SU-DHL-6 (cell line): Measurements from ENCODE around the gene CRHR2.

Experiments
- H2AFZ ChIP-seq: fragments of 200-600 bp; sonication (generic); 2 replicates; pipeline ENCODE4 v1.6.1; 2014; ENCODE audit warnings: low read depth, mild to moderate bottlenecking, moderate library complexity, mixed read lengths, antibody characterized with exemption, low read length; ENCODE audit not compliant: severe bottlenecking
- H3F3A ChIP-seq: fragments of 200-600 bp; shearing (Covaris generic); 2 replicates; pipeline ENCODE4 v1.6.0; 2016; ENCODE audit warnings: antibody characterized with exemption, mild to moderate bottlenecking; ENCODE audit not compliant: insufficient read depth
- H3K27ac ChIP-seq: fragments of 200-600 bp; sonication (generic); 2 replicates; pipeline ENCODE4 v1.5.1; 2016; ENCODE audit warnings: low read depth, mild to moderate bottlenecking, low read length, moderate library complexity, mixed read lengths
- H3K27me3 ChIP-seq: fragments of 200-600 bp; sonication (generic), shearing (Covaris generic); 2 replicates; pipeline ENCODE4 v1.6.0; 2014; ENCODE audit warnings: mild to moderate bottlenecking, low read length
- H3K36me3 ChIP-seq: fragments of 200-600 bp; sonication (generic); 2 replicates; pipeline ENCODE4 v1.6.1; 2014; ENCODE audit warnings: mild to moderate bottlenecking, low read length, mixed read lengths
- H3K4me2 ChIP-seq: fragments of 300-600, 200-600 bp; shearing (Covaris generic), sonication (generic); 2 replicates; pipeline ENCODE4 v1.6.0; 2014; ENCODE audit warnings: low read length, low read depth, mild to moderate bottlenecking; ENCODE audit not compliant: poor library complexity, severe bottlenecking
- H3K4me3 ChIP-seq: fragments of 200-600 bp; sonication (generic); 2 replicates; pipeline ENCODE4 v1.5.1; 2014; ENCODE audit warnings: antibody characterized with exemption, low read length, mild to moderate bottlenecking, mixed read lengths; ENCODE audit not compliant: insufficient read depth, poor library complexity, severe bottlenecking
- H3K79me2 ChIP-seq: fragments of 200-600 bp; sonication (generic); 2 replicates; pipeline ENCODE4 v1.6.1; 2014; ENCODE audit warnings: mild to moderate bottlenecking, low read length, moderate library complexity; ENCODE audit not compliant: insufficient read depth
- H3K9ac ChIP-seq: fragments of 200-600 bp; sonication (generic); 2 replicates; pipeline ENCODE4 v1.7.0; 2014; ENCODE audit warnings: mild to moderate bottlenecking, low read length
- H3K9me2 ChIP-seq: fragments of 200-600 bp; sonication (generic); replicated peaks from 2 replicates; pipeline ENCODE4 v1.6.1; 2014; ENCODE audit warnings: low read length; ENCODE audit not compliant: insufficient read depth
- H3K9me3 ChIP-seq: fragments of 200-600 bp; sonication (generic); 2 replicates; pipeline ENCODE4 v1.6.1; 2014; ENCODE audit warnings: low read length, mixed read lengths; ENCODE audit not compliant: insufficient read depth
- H4K20me1 ChIP-seq: fragments of 200-600 bp; sonication (generic); 2 replicates; pipeline ENCODE4 v1.6.1; 2014; ENCODE audit warnings: low read depth, mild to moderate bottlenecking, antibody characterized with exemption, low read length, moderate library complexity, mixed read lengths
- CTCF ChIP-seq: fragments of 200-600 bp; sonication (generic); IDR thresholded peaks from one replicate; pipeline ENCODE4 v1.5.1; 2017; ENCODE audit warnings: antibody characterized with exemption, mild to moderate bottlenecking, low read length, moderate library complexity; ENCODE audit not compliant: insufficient read depth, poor library complexity, severe bottlenecking
- EZH2phosphoT487 ChIP-seq: fragments of 200-600 bp; sonication (generic), shearing (Covaris generic); conservative IDR thresholded peaks from 2 replicates; pipeline ENCODE4 v1.6.1; 2018; ENCODE audit warnings: mild to moderate bottlenecking, antibody characterized with exemption, low read length, moderate library complexity, mixed read lengths

The CRHR2 gene

GRCh38 chr7:30682212-30683083, at the start of gene CRHR2:
Gene CRHR2, minus strand, starts transcription at chr7:30682456. Its CDS starts 176 bp downstream, at chr7:30682280.
- Histone ChIP-seq H3K79me2 (no peaks in the 10 kb centered on the region), H3K4me3 (no peak within 1 kb of the TSS), H3K36me3 (no peaks in the 10 kb centered on the region), H3K9ac (no peak within 1 kb of the TSS), H3F3A (no peaks in the 10 kb centered on the region), H4K20me1 (no peaks in the 10 kb centered on the region), H3K27me3 (no peaks in the 10 kb centered on the region), H3K27ac (no peak within 1 kb of the TSS), H3K9me2 (no peaks in the 10 kb centered on the region), H2AFZ (no peak within 1 kb of the TSS), H3K4me2 (no peak within 1 kb of the TSS), H3K9me3 (no peaks in the 10 kb centered on the region)
- TF ChIP-seq EZH2phosphoT487 (no peak), CTCF (no peak)

DNA sequence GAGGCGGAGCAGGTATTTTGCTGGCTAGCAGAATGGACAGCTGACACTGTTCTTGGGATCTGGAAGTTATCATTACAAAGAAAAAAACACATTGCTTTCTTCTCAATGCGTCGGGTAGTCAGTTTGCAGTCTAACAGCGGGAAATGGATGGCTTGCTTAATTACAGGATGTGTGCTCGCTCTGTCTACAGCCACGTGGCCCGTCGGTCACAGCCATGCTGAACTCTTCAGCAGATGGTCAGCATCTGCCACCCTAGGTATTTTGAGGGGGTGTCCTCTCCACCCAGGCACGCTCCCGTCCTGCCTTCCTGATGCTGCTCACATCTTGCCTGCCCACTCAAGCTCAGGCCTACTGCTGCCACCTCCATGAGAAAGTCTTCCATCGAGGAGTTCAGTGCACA, 49.3 kb upstream of the CRHR2 start:
- TF ChIP-seq EZH2phosphoT487: no peak
- TF ChIP-seq CTCF: no peak
- H3K27me3 ChIP-seq: no peaks in the 10 kb centered on the region
- no peak overlapping the region for H3K4me3 ChIP-seq
- H3K9ac ChIP-seq: no peak overlapping the region
- H3F3A ChIP-seq: no peaks in the 10 kb centered on the region
- H3K36me3 ChIP-seq: no peaks in the 10 kb centered on the region
- H3K27ac ChIP-seq: no peak overlapping the region
- no peaks in the 10 kb centered on the region for H4K20me1 ChIP-seq
- no peaks in the 10 kb centered on the region for H3K79me2 ChIP-seq
- no peak overlapping the region for H3K4me2 ChIP-seq
- H2AFZ ChIP-seq: no peak overlapping the region
- H3K9me2 ChIP-seq: no peaks in the 10 kb centered on the region
- no peaks in the 10 kb centered on the region for H3K9me3 ChIP-seq

DNA sequence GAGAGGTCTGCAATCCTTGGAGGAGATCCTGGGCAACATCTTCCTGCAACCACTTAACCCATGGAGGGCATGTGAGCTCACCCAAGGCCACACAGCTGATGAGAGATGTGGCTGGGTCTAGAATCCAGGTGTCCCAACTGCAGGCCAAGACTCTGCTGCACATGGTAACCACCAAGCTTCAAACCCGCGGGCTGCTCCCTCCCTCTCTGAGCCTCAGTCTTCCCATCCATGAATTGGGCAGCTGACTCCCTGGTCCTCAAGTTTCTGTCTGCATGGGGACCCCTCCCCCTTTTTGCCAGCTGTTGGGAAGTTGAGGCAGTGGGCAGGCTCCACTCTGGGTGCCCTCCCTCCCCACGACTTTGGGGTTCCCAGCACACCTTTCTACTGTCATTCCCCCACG, 48.7 kb upstream of the CRHR2 start:
- Histone ChIP-seq H3K4me3 (no peak overlapping the region), H3K9me2 (no peaks in the 10 kb centered on the region), H3K4me2 (no peak overlapping the region), H3F3A (no peaks in the 10 kb centered on the region), H3K27me3 (no peaks in the 10 kb centered on the region), H2AFZ (no peak overlapping the region), H3K9ac (no peak overlapping the region), H3K27ac (no peak overlapping the region), H3K36me3 (no peaks in the 10 kb centered on the region), H3K79me2 (no peaks in the 10 kb centered on the region), H4K20me1 (no peaks in the 10 kb centered on the region), H3K9me3 (no peaks in the 10 kb centered on the region)
- no peak for TF ChIP-seq EZH2phosphoT487
- TF ChIP-seq CTCF: no peak
